ENCODE data around the gene TRIM9. TPM values are rescaled to one million over a fixed set of nuclear protein-coding genes. Genes with fewer than 3 reads are reported as not detected.

Gene TRIM9
- total and polyA plus RNA-seq, 2 of the 4 experiments (the other 2 are of a cell fraction): under 0.01 to 0.09 TPM

- Histone ChIP-seq H3K9me1 (ENCODE audit: insufficient read depth, low read length) (no peaks in the 10 kb centered on the region), H3K4me1 (ENCODE audit: control insufficient read depth, insufficient read depth, low read length) (no peaks in the 10 kb centered on the region), H3K36me3 (ENCODE audit: control insufficient read depth, insufficient read depth, low read length) (no peaks in the 10 kb centered on the region), H3K4me2 (ENCODE audit: low read depth, low read length) (no peak overlapping the region), H3K14ac (replicated peaks; ENCODE audit: low read depth, low read length) (no peak overlapping the region), H3K18ac (ENCODE audit: low read depth, low read length) (no peak overlapping the region), H4K5ac (ENCODE audit: low read depth, low read length) (no peak overlapping the region), H3K4me3 (ENCODE audit: insufficient read depth, low read depth, low read length) (no peak overlapping the region), H3K79me1 (ENCODE audit: low read depth in 1 of 2, low read length in 2 of 2) (no peaks in the 10 kb centered on the region), H3K27ac (ENCODE audit: insufficient read depth, low read length) (no peak overlapping the region), H2BK15ac (ENCODE audit: low read depth, low read length) (no peak overlapping the region), H2AK9ac (replicated peaks; ENCODE audit: low read depth, low read length, poor library complexity) (no peak overlapping the region), H4K20me1 (ENCODE audit: insufficient read depth, low read length) (no peaks in the 10 kb centered on the region), H2BK5ac (ENCODE audit: low read depth, low read length, poor library complexity, severe bottlenecking) (no peak overlapping the region), H3K4ac (ENCODE audit: low read depth, low read length) (no peak overlapping the region), H4K91ac (ENCODE audit: insufficient read depth, low read depth, low read length) (no peak overlapping the region), H3K9ac (ENCODE audit: low read depth, low read length) (no peak overlapping the region), H2BK20ac (ENCODE audit: low read depth, low read length) (no peak overlapping the region), H3K56ac (ENCODE audit: extremely low read depth, insufficient read depth, low read length) (no peak overlapping the region), H4K8ac (ENCODE audit: low read depth in 2 of 2, low read length in 2 of 2) (no peak overlapping the region), H2AFZ (replicated peaks; ENCODE audit: low read length, poor library complexity) (no peak overlapping the region), H2BK120ac (ENCODE audit: low read depth, low read length) (no peak overlapping the region), H3K23ac (ENCODE audit: low read depth, low read length) (no peak overlapping the region), H2AK5ac (ENCODE audit: low read depth, low read length) (no peak overlapping the region), H3K27me3 (ENCODE audit: control insufficient read depth, insufficient read depth, low read length) (peaks cover 14% of the 10 kb centered on the region), H3K9me3 (ENCODE audit: control insufficient read depth, insufficient read depth, low read length) (peaks cover 4% of the 10 kb centered on the region; the same call in 1 of the 2 replicates)
- ATAC-seq (ENCODE audit: low read depth) (no peak), DNase-seq (no peak)
- no TSS peak for BruUV-seq (replicated peaks)
- in situ Hi-C loops (cut with MboI; ENCODE audit: low sequenced_read_pairs): no loop called here
- no CpG with 5 or more reads among the region's 4 CpGs for WGBS, 2 experiments (ENCODE audit: extremely low coverage in 2 of 2, insufficient read length in 1 of 2)
- TF ChIP-seq NFE2L2 (IDR thresholded peaks at IDR 0.05; ENCODE audit: low read depth, low read length): no peak
- no peak for TF ChIP-seq CEBPB (IDR thresholded peaks at IDR 0.05; ENCODE audit: low read depth, low read length)
- no peak for TF ChIP-seq USF2 (IDR thresholded peaks at IDR 0.05; ENCODE audit: low read depth, low read length)
- no peak for TF ChIP-seq ELK1 (IDR thresholded peaks at IDR 0.05; ENCODE audit: borderline replicate concordance, low read depth, low read length)
- TF ChIP-seq RAD21 (IDR thresholded peaks at IDR 0.05; ENCODE audit: low read length): no peak
- CTCF ChIA-PET: no interaction called here
- dilution Hi-C loops (cut with HindIII; ENCODE audit: low sequenced_read_pairs, unreplicated experiment): no loop called here
- POLR2A ChIA-PET (ENCODE audit: unreplicated experiment): no interaction called here
- intact Hi-C loops (cut with micrococcal nuclease): no loop called here
These were observed 36.5 kb downstream of the TRIM9 start for GRCh38 chr14:51058382-51058781.

Data from IMR-90 (cell line).